GM12873 (cell line): ENCODE data around the gene SRC.

Experiments
- TF ChIP-seq, protein P1 (sequence below): IDR thresholded peaks from 2 replicates; pipeline ENCODE4 v1.5.1; 2012; ENCODE audit warnings: low read depth, mild to moderate bottlenecking, moderate library complexity, low read length, control low read depth; ENCODE audit not compliant: insufficient read depth; ENCODE audit errors: missing control alignments

The SRC gene

DNA sequence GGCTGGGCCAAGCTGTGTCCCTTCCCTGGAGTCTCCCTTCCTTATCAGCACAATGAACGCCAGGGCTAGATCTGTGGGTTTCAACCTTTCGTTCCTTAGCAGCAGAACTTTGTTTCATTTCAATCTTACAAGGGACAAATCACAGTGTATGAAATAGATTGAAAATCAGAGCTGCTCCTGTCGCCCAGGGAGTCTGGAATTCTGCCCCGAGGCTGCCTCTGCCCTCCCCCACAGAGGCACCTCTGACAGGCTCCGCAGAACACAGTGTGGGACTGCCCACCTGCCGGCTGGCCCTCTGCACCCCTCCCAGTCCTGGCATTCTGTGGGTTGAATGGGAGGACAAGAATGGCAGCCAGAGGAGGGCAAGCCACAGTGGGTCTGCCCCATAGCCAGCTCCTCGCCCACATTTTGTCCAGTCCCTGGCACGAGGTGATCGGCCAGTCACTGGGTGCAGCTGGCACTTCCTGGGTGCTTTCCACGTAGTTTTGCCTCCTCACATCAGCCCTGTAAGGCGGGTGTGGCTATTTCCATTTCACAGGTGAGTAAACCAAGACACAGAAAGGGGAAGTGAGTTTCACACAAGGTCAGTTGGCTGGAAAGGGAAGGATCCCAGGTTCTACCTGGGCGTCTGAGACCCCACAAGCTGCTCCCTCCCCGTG is 30.4 kb upstream of the SRC start:
- TF ChIP-seq, protein P1, sequence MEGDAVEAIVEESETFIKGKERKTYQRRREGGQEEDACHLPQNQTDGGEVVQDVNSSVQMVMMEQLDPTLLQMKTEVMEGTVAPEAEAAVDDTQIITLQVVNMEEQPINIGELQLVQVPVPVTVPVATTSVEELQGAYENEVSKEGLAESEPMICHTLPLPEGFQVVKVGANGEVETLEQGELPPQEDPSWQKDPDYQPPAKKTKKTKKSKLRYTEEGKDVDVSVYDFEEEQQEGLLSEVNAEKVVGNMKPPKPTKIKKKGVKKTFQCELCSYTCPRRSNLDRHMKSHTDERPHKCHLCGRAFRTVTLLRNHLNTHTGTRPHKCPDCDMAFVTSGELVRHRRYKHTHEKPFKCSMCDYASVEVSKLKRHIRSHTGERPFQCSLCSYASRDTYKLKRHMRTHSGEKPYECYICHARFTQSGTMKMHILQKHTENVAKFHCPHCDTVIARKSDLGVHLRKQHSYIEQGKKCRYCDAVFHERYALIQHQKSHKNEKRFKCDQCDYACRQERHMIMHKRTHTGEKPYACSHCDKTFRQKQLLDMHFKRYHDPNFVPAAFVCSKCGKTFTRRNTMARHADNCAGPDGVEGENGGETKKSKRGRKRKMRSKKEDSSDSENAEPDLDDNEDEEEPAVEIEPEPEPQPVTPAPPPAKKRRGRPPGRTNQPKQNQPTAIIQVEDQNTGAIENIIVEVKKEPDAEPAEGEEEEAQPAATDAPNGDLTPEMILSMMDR = no peak

DNA sequence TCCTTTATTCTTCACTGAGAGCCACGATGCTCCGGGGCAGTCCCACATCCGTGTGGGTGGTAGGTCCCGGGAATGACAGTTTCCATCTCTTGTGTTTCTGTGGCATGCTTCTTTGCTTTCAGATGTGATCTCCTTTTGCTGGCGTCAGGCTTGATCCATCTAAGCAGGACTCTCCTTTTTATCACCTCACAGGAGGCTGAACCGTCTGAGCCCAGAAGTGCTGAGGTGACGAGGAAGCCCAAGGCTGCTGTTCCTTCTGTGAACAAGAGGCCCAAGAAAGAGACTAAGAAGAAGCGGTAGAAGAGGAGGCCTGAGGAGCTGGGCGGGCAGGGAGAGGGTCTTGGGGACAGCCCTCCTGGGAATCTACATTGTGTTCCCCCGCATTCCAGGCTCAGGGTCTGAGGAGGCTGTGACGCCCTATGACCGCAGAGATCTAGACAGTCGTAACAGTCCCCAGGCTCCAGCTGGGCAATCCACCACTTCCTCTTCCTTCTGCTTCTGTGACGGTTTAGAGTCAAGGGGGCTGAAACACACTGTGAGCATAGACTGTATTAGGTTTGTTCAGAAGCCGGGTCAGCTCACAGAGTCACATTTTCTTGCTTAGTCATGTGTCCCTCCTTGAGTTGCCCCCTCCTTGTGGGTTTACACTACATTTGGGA is 29.7 kb upstream of the SRC start:
- TF ChIP-seq, protein P1 = no peak

DNA sequence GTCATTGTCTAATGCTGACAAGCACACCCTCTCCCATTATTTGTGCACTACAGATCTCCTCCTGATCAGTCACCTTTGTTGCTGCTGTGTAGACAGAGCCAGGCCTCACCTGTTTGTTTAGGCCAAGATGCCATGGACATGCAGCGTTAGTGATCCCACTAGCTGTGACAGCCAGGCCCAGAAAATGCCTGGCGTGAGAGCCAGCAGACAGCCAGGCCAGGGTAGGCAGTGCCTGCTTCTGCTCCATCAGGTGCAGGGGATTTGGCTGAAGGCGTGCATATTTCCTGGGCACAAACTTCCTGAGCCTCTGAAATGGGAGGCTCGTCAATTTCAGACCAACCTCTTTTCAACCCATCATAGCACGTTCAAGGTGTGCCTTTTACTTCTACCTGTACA is 29.2 kb upstream of the SRC start:
- TF ChIP-seq, protein P1 = no peak

DNA sequence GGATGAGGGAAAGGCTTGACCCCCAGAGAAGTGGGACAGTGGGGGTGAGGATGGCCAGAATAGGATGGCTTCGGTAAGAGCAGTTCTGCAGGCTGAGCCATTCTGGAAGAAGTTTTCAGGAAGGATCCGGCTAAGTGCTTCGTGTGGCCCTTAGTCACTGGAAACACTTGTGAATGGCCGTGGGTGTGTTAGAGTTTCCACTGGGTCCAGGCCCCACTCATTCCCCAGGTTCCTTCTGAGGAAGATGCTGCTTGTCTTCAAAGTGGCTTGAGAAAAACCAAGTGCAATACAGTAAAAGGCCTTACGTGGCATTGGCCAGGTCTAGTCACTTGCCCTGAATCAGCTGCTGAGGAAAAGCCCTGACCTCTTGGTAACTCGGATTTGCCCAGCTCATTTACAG is 28.6 kb upstream of the SRC start:
- TF ChIP-seq, protein P1 = no peak

DNA sequence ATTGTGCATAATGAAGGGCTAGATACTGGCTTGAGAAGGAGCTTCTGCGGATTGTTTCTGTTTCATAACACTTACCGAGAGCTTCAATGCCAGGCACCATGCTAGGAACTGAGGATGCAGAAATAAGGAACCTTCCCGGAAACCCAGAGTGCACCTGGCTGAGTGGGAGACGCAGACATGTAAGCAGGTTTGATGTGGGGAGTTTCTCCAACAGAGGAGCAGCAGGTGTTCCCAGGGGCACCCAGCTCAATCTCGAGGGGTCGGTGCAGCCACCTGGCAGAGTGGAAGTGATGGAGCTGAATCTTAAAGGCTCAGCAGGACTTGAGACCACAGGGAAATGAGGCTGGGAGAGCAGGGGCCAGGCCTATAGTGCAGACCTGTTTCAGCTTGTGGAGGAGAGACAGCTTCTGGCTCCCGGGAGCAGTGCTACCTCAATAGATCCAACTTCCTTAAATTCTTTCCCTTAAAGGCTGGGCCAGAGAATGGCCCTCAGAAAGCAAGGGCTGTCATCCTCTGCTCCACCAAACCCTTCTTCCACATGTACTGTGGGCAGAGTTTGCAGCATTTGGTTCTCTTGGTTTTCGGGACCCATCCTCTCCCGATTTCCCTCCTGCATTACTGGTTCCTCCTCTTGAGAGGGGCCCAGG is 27.8 kb upstream of the SRC start:
- TF ChIP-seq, protein P1 = no peak

DNA sequence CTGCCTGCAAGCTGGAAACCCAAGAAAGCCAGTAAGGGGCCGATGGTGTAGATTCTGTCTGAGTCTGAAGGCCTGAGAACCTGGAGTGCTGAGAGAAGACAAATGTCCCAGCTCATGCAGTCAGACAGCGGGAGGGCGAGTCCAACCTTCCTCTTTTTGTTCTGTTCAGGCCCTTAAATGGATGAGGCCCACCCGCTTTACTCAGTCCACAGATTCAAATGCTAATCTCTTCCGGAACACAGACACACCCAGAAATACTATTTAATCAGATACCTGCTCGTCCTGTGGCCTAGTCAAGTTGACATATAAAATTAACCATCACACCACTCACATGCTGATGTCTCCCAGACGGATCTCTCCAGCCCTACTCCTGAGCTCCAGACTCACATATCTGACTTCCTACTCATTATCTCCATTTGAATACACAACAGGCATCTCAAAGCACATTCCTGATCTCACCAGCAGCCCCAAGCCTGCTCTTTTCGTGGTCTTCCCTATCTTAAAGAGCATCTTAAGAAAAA is 26.7 kb upstream of the SRC start:
- TF ChIP-seq, protein P1 = no peak

DNA sequence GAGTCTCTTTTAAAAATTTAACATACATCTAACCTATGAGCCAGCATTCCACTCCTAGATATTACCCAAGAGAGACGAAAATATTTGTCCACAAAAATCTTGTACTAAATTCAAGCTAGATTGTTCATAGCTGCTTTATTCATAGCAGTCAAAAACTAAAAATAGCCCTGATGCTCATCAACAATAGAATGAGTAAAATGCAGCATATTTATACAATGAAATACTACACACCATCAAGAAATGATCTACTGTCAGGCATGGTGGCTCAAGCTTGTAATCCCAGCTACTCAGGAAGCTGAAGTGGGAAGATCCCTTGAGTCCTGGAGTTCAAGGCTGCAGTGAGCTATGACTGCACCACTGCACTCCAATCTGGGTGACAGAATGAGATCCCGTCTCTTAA is 22.0 kb upstream of the SRC start:
- TF ChIP-seq, protein P1 = no peak
